Smooth muscle cell (in vitro differentiated cells): ENCODE data around the gene AKT3. TPM values are rescaled to one million over a fixed set of nuclear protein-coding genes. Genes with fewer than 3 reads are reported as not detected.

Source experiments
- DNase-seq: peaks from one replicate; lab custom pipeline; 2025; ENCODE audit not compliant: unreplicated experiment; lab: John Stamatoyannopoulos, UW
- H2AFZ ChIP-seq: fragments of 200-600 bp; sonication (generic); 2 replicates; pipeline ENCODE4 v1.6.0; 2016; ENCODE audit warnings: antibody characterized with exemption, low read depth, mild to moderate bottlenecking
- H3F3A ChIP-seq: fragments of 200-600 bp; sonication (generic); 2 replicates; pipeline ENCODE4 v1.6.0; 2017; ENCODE audit warnings: antibody characterized with exemption, low read depth
- H3K27ac ChIP-seq: fragments of 200-600 bp; sonication (generic); 2 replicates; pipeline ENCODE4 v1.5.1; 2016; ENCODE audit warnings: low read depth, mild to moderate bottlenecking
- H3K27me3 ChIP-seq: fragments of 200-600 bp; sonication (generic); 2 replicates; pipeline ENCODE4 v1.6.1; 2016; ENCODE audit warnings: low read depth, mild to moderate bottlenecking
- H3K36me3 ChIP-seq: fragments of 200-600 bp; sonication (generic); 2 replicates; pipeline ENCODE4 v1.5.1; 2016; ENCODE audit warnings: low read depth
- H3K4me1 ChIP-seq: fragments of 200-600 bp; sonication (generic); 2 replicates; pipeline ENCODE4 v1.5.1; 2016; ENCODE audit warnings: low read depth
- H3K4me2 ChIP-seq: fragments of 200-600 bp; sonication (generic); 2 replicates; pipeline ENCODE4 v1.6.0; 2016; ENCODE audit warnings: mild to moderate bottlenecking
- H3K4me3 ChIP-seq: fragments of 200-600 bp; sonication (generic); 2 replicates; pipeline ENCODE4 v1.5.1; 2016; ENCODE audit warnings: mild to moderate bottlenecking
- H3K79me2 ChIP-seq: fragments of 200-600 bp; sonication (generic); 2 replicates; pipeline ENCODE4 v1.6.0; 2016; ENCODE audit warnings: low read depth, mild to moderate bottlenecking
- H3K9ac ChIP-seq: fragments of 200-600 bp; sonication (generic); 2 replicates; pipeline ENCODE4 v1.6.0; 2016; ENCODE audit warnings: low read depth
- H3K9me3 ChIP-seq: fragments of 200-600 bp; sonication (generic); replicated peaks from 2 replicates; pipeline ENCODE4 v1.5.1; 2016; ENCODE audit warnings: low read depth
- H4K20me1 ChIP-seq: fragments of 200-600 bp; sonication (generic); 2 replicates; pipeline ENCODE4 v1.6.0; 2016; ENCODE audit warnings: low read depth
- WGBS: methylation state at CpG from one replicate; pipeline ENCODE4 v1.1.7; 2016; ENCODE audit warnings: low lambda C conversion rate; 5-methylcytosine and 5-hydroxymethylcytosine counted together
- polyA plus RNA-seq: library from polyadenylated mRNA; unstranded; fragments of >200 nt; fragmentation: Nextera tagmentation; extraction: Ambion mirVana; gene quantifications from 2 replicates; pipeline ENCODE4 v1.2.1, GENCODE V29; 2016
- total RNA-seq: library from RNA; depleted of rRNA; stranded (reverse); fragments of >200 nt; gene quantifications from 2 replicates; pipeline ENCODE4 v1.2.3, GENCODE V29; 2014
- TF ChIP-seq, protein P1 (sequence below): fragments of 200-600 bp; sonication (generic); IDR thresholded peaks from 2 replicates; pipeline ENCODE4 v1.5.1; 2017; ENCODE audit warnings: borderline replicate concordance, mild to moderate bottlenecking, antibody characterized with exemption; ENCODE audit not compliant: insufficient read depth, poor library complexity, severe bottlenecking

The AKT3 gene
- total and polyA plus RNA-seq, 2 experiments from 2014 or later: 5.5 to 32.3 TPM

DNA sequence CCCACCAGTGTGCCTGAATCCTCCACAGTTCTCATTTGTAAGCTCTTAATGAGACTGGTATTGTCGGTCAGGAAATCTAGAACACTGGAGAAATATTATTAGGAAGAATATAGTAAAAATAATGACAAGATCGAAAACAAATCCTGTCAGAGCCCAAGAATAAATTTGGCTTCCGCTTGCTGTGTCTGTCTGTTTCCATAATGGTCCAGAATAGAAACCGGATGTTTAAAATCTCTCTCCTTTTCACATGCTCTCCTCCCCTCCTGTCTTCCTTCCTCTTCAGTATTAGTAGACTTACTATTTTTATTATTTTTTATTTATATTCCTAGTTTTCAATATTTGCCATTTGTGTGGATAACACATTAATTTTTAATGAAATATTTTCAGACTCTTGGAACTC, 406.5 kb downstream of the AKT3 start:
- no peak overlapping the region for H3K27ac ChIP-seq
- no peaks in the 10 kb centered on the region for H3K79me2 ChIP-seq
- H3K27me3 ChIP-seq: no peaks in the 10 kb centered on the region
- no peak overlapping the region for H3K4me3 ChIP-seq
- no peaks in the 10 kb centered on the region for H3K9me3 ChIP-seq
- H3F3A ChIP-seq: no peaks in the 10 kb centered on the region
- H3K4me2 ChIP-seq: no peak overlapping the region
- H3K9ac ChIP-seq: no peak overlapping the region
- no peaks in the 10 kb centered on the region for H3K4me1 ChIP-seq
- TF ChIP-seq, protein P1, sequence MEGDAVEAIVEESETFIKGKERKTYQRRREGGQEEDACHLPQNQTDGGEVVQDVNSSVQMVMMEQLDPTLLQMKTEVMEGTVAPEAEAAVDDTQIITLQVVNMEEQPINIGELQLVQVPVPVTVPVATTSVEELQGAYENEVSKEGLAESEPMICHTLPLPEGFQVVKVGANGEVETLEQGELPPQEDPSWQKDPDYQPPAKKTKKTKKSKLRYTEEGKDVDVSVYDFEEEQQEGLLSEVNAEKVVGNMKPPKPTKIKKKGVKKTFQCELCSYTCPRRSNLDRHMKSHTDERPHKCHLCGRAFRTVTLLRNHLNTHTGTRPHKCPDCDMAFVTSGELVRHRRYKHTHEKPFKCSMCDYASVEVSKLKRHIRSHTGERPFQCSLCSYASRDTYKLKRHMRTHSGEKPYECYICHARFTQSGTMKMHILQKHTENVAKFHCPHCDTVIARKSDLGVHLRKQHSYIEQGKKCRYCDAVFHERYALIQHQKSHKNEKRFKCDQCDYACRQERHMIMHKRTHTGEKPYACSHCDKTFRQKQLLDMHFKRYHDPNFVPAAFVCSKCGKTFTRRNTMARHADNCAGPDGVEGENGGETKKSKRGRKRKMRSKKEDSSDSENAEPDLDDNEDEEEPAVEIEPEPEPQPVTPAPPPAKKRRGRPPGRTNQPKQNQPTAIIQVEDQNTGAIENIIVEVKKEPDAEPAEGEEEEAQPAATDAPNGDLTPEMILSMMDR: no peak
- no peak for DNase-seq
- no peaks in the 10 kb centered on the region for H4K20me1 ChIP-seq
- H2AFZ ChIP-seq: no peak overlapping the region
- H3K36me3 ChIP-seq: no peaks in the 10 kb centered on the region
- WGBS: 96% methylated on average over 4 of the region's 4 CpGs

DNA sequence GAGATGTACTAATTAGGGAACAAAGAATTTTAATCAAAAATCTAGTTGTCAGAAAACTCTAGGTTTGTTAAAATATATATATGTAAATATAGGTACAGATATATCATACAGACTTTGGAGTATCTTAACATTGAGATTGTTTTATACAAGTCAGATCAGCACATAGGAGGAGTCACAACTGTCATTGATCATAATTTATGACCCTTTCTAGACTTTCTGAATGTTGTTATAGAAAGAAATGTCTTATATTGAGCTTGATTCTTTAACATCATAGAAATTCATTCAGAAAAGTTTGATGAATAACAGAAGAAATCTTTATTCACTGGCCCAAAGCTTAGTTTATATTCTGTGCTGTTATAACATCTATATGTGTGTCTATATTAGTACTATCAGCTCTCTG, 408.4 kb downstream of the AKT3 start:
- Histone ChIP-seq H3K27ac (peak overlapping the region; percentile 43), H3K79me2 (no peaks in the 10 kb centered on the region), H2AFZ (no peak overlapping the region), H3K9me3 (no peaks in the 10 kb centered on the region), H3K4me3 (no peak overlapping the region), H4K20me1 (no peaks in the 10 kb centered on the region), H3K27me3 (no peaks in the 10 kb centered on the region), H3F3A (no peaks in the 10 kb centered on the region), H3K4me1 (no peaks in the 10 kb centered on the region), H3K4me2 (no peak overlapping the region), H3K36me3 (no peaks in the 10 kb centered on the region), H3K9ac (no peak overlapping the region)
- no peak for DNase-seq
- TF ChIP-seq, protein P1: no peak

DNA sequence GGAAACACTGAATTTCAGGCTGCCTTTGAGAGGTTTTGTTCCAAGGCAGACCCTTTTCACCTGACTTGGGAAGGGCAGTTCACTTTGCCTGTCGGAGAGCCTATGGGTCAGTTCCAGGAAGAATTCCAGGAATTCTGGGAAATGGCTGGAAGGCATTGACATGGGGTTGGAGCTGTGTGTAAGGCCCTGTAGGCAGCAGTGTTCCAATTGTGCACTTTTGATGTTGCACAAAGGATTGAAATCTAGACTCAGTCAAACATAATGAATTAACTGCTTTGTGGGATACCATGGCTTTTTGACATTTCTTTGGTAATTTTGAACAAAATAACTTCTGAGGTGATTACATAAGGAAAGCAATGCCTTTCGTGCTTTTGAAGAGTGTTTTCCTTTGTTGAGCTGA, 409.6 kb downstream of the AKT3 start:
- Histone ChIP-seq H3K36me3 (no peaks in the 10 kb centered on the region), H3K27me3 (no peaks in the 10 kb centered on the region), H3K4me1 (no peaks in the 10 kb centered on the region), H3K4me3 (no peak overlapping the region), H3K79me2 (no peaks in the 10 kb centered on the region), H2AFZ (no peak overlapping the region), H3F3A (no peaks in the 10 kb centered on the region), H3K27ac (no peak overlapping the region), H4K20me1 (no peaks in the 10 kb centered on the region), H3K9me3 (no peaks in the 10 kb centered on the region), H3K4me2 (no peak overlapping the region), H3K9ac (no peak overlapping the region)
- WGBS: 78% methylated on average over 2 of the region's 2 CpGs
- TF ChIP-seq, protein P1: no peak
- no peak for DNase-seq

DNA sequence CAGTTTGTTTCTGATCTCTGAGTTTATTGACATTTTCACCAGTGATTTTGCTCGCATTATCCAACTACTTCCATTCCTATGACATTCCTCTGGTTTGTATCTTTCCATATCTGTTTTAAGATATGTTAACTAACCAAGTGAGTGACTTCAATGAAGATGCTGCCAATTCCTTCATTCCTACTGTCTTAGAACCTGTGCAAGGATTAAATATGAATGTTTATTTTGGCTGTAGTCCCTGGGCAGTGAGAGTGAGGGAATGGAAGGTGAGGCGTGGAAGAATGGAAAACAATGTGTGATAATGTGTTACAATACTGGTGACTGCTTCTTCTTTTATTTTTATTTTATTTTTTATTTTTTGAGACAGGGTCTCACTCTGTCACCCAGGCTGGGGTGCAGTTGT, 411.2 kb downstream of the AKT3 start:
- Histone ChIP-seq H3K4me2 (no peak overlapping the region), H3K9ac (no peak overlapping the region), H3K4me1 (no peaks in the 10 kb centered on the region), H2AFZ (no peak overlapping the region), H3K36me3 (no peaks in the 10 kb centered on the region), H3K27me3 (no peaks in the 10 kb centered on the region), H3K4me3 (no peak overlapping the region), H3K27ac (no peak overlapping the region), H3K9me3 (no peaks in the 10 kb centered on the region), H3F3A (no peaks in the 10 kb centered on the region), H4K20me1 (no peaks in the 10 kb centered on the region), H3K79me2 (no peaks in the 10 kb centered on the region)
- TF ChIP-seq, protein P1: no peak
- WGBS: 89% methylated on average over 2 of the region's 2 CpGs
- DNase-seq: no peak
